GM06990 (cell line): ENCODE results near the gene RHOT1.
"Not testable (repeated sequence)": the region's sequence is repeated elsewhere in the genome, so short reads cannot be mapped to it uniquely, and the experiment has no call there.

Experiments used
- DNase-seq: peaks from one replicate; pipeline ENCODE4 v3.0.0-alpha.2; 2011; ENCODE audit not compliant: insufficient read length; ENCODE audit errors: extremely low read depth
- H3K27me3 ChIP-seq: replicated peaks from 2 replicates; pipeline ENCODE4 v1.6.0; 2011; ENCODE audit warnings: low read length; ENCODE audit not compliant: control insufficient read depth, insufficient read depth
- H3K36me3 ChIP-seq: 2 replicates; pipeline ENCODE4 v1.5.1; 2011; ENCODE audit warnings: low read length; ENCODE audit not compliant: control insufficient read depth, insufficient read depth
- H3K4me3 ChIP-seq: replicated peaks from 2 replicates; pipeline ENCODE4 v1.5.1; 2011; ENCODE audit warnings: low read depth, mild to moderate bottlenecking, control low read depth, low read length
- TF ChIP-seq, protein P1 (sequence below): IDR thresholded peaks from 2 replicates; pipeline ENCODE4 v1.5.1; 2011; ENCODE audit warnings: low read length, control low read depth, mild to moderate bottlenecking, inconsistent platforms; ENCODE audit not compliant: insufficient read depth, poor library complexity, severe bottlenecking

Gene RHOT1

DNA sequence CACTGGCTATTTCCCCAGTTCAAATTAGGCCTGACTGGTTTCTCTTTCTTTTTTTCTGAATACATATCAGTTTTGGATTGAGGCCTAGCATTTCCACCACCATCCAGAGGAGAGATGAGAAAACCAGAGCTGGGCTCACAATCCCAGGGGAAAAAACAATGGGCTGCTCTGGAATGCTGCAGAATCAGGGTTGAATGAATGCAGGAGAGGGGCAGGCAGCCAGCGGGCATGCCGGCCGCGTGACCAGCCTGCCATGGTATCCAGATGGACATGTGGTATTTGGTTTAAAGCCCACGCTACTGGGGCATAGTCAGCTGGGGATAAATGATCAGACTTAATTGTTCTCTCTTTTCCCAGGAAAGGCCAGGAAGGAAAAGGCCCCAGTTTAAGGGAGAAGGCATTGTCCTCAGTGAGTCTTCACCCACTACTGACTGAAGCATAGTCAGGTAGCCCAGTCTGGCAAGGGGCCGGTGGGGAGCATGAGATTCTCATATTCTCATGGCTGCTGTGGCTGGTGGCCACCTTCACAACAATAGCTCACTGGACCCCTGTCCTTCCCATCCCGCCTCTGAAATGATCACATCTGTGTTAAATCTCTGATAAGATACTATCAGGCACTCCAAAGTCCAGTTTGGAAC is 38.7 kb upstream of the RHOT1 start:
- TF ChIP-seq, protein P1, sequence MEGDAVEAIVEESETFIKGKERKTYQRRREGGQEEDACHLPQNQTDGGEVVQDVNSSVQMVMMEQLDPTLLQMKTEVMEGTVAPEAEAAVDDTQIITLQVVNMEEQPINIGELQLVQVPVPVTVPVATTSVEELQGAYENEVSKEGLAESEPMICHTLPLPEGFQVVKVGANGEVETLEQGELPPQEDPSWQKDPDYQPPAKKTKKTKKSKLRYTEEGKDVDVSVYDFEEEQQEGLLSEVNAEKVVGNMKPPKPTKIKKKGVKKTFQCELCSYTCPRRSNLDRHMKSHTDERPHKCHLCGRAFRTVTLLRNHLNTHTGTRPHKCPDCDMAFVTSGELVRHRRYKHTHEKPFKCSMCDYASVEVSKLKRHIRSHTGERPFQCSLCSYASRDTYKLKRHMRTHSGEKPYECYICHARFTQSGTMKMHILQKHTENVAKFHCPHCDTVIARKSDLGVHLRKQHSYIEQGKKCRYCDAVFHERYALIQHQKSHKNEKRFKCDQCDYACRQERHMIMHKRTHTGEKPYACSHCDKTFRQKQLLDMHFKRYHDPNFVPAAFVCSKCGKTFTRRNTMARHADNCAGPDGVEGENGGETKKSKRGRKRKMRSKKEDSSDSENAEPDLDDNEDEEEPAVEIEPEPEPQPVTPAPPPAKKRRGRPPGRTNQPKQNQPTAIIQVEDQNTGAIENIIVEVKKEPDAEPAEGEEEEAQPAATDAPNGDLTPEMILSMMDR: no peak
- no peaks in the 10 kb centered on the region; the same call in 1 of the 2 replicates for H3K27me3 ChIP-seq
- no peaks in the 10 kb centered on the region for H3K36me3 ChIP-seq
- DNase-seq: no peak
- no peak overlapping the region for H3K4me3 ChIP-seq

DNA sequence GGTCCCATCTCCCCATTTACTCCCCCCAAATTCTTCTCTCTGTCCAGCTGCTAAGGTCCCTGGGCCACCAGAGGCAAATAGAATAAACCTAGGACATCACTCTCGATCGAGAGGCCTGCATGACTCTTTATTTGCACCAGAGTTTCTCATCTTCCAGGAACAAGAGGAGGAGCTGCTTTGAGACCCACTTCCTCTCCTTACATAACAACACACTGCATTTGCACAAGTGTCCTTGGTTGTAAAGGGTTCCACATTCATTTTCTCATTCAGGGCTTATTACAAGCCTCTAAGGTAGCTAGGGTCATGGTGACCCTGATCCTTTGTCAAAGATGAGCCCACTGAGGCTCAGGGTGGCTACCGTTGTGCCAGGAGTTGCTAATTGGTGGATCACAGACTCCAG is 38.1 kb upstream of the RHOT1 start:
- Histone ChIP-seq H3K36me3 (no peaks in the 10 kb centered on the region), H3K4me3 (no peak overlapping the region), H3K27me3 (no peaks in the 10 kb centered on the region; the same call in 1 of the 2 replicates)
- TF ChIP-seq, protein P1: no peak
- DNase-seq: no peak

DNA sequence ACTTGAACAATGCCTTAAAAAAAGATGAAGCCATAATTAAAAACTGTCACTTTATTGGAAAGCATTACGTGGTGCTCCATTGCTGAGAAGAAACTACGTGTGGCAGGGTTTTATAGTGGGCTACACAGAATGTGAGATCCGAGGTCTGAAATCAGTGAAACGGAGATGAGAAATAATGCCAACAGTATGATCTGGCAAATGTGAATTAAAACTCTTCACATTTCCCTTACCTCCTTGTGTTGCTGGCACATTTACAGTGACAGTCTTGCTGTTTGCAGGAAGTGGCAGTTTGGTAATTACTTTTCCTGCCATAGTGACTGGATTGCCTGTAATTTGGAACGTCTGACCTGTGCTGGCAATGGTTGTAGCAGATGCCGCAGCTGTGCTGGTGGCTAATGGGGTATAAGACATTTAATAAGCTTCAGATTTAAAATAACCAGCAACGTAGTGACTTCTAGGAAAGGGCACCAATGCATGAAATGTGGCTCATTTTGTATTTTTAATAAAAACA is 35.8 kb upstream of the RHOT1 start:
- DNase-seq, H3K4me3 ChIP-seq, H3K36me3 ChIP-seq, H3K27me3 ChIP-seq: not testable (repeated sequence)

DNA sequence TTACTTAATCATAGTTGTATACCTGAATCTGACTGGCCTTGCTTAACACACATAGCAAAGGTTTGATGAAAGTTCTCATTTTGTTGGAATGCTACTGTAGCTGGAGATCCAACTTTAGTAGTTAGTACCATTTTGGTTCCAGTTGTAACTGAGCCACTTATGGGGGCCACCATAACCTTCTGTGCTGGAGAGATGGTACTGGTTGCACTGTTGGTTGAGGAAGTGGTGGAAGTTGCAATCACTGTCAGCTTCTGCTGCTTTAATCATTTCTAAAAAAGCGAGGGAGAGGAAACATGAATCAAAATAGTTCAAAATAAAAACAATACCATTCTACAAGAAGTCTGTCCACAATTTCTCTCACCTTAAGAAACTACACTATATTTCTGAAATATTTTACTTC is 35.1 kb upstream of the RHOT1 start:
- not testable (repeated sequence) for H3K36me3 ChIP-seq, DNase-seq, H3K27me3 ChIP-seq, H3K4me3 ChIP-seq

DNA sequence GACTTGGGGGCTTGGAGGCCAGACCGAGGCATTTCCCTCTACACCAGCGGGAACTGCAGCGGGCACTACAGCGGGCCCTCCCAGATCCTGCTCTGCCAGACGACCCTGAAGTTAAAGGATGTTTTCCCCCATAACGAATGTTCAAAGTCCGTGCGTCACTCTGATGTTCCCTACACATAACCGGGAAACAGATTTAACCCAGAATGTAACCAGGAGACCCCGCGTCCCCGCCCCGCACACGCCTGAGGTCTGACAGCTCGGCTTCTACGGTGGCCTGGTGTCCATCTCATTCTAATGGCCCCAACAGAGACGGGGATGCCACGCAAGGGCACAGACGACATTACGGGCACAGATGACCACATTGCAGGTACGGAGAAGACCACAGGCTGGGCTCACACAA is 31.7 kb upstream of the RHOT1 start:
- no peak overlapping the region for H3K4me3 ChIP-seq
- no peak for DNase-seq
- no peaks in the 10 kb centered on the region for H3K36me3 ChIP-seq
- no peaks in the 10 kb centered on the region for H3K27me3 ChIP-seq
- TF ChIP-seq, protein P1: no peak

DNA sequence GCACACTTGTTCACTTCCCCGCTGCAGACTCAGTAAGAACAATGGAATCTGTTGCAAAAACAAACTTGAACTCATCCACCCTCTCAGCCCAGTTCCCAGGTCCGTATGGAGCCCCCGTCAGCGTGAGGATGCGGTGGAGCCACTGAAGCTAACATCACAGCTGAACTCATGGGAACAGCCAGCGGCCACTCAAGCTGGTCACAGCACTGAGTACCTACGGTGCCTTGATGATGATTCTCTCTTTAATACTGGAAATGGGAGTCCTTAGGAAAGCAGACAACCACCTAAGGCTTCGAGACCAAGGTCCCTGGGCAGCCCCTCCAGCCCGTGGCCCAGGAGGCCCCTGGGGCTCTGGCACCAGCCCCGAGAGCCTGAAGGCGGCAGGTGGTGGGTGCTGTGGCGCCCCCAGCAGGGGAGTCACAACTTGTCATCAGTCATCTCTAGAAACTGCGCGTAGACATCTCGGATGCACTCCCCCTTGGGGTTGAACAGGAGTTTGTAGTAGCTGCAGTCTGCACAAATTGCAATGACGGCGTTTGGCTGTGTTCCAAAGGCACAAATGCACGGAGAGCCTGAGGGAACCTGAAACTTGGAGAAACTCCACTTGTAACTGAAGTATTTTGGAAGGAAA is 31.0 kb upstream of the RHOT1 start:
- peak; percentile 15 for DNase-seq
- Histone ChIP-seq H3K27me3 (no peaks in the 10 kb centered on the region), H3K36me3 (no peaks in the 10 kb centered on the region), H3K4me3 (no peak overlapping the region)
- TF ChIP-seq, protein P1: peak; percentile 22
